ENCODE results near the gene ADCY2. TPM values are rescaled to one million over a fixed set of nuclear protein-coding genes. Genes with fewer than 3 reads are reported as not detected.

The ADCY2 gene
- total RNA-seq, 1 donor from 2014 or later: 0.95 TPM

- no peaks in the 10 kb centered on the region for H3K9me3 Mint-ChIP-seq (ENCODE audit: low read depth)
- no peak for DNase-seq (ENCODE audit: low spot score)
- H3K4me1 Mint-ChIP-seq (ENCODE audit: low read depth): no peaks in the 10 kb centered on the region
Observed at GRCh38 chr5:7576023-7576715, 180.2 kb downstream of the ADCY2 start.

DNA sequence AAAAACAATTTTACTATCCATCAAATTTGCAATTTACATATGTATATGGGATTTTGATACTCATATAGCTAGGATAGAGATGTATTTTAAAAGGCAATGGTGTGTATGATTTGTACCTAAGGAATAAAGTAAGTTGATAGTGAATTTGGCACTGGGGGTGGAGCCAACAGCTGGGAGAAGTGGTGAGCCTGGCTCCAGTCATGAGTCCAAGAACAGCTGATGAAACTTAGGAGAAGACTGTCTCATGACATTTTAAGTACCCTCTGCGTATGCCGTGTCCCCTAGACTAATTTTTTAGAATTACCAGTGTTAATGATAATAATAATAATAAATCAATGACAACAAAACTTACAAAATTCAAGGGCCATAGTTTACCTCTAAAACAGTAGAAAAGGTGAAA, 181.4 kb downstream of the ADCY2 start:
- Mint-ChIP-seq H3K27me3 (ENCODE audit: low read depth) (peaks cover 16% of the 10 kb centered on the region), H3K9me3 (ENCODE audit: low read depth) (no peaks in the 10 kb centered on the region), H3K36me3 (ENCODE audit: low read depth) (no peaks in the 10 kb centered on the region), H3K4me1 (ENCODE audit: low read depth) (no peaks in the 10 kb centered on the region), H3K4me3 (ENCODE audit: unreplicated experiment) (no peak overlapping the region), H3K27ac (ENCODE audit: unreplicated experiment) (no peak overlapping the region)
- TF ChIP-seq CTCF (IDR thresholded peaks at IDR 0.05): no peak
- no peak for DNase-seq (ENCODE audit: low spot score)

More at GRCh38 chr5:7576023-7576715, 180.2 kb downstream of the ADCY2 start:
- H3K27ac Mint-ChIP-seq (ENCODE audit: unreplicated experiment): no peak overlapping the region
- no peak overlapping the region for H3K4me3 Mint-ChIP-seq (ENCODE audit: unreplicated experiment)
- peaks cover 15% of the 10 kb centered on the region for H3K27me3 Mint-ChIP-seq (ENCODE audit: low read depth)
- no peak for TF ChIP-seq CTCF (IDR thresholded peaks at IDR 0.05)
- no peaks in the 10 kb centered on the region for H3K36me3 Mint-ChIP-seq (ENCODE audit: low read depth)

DNA sequence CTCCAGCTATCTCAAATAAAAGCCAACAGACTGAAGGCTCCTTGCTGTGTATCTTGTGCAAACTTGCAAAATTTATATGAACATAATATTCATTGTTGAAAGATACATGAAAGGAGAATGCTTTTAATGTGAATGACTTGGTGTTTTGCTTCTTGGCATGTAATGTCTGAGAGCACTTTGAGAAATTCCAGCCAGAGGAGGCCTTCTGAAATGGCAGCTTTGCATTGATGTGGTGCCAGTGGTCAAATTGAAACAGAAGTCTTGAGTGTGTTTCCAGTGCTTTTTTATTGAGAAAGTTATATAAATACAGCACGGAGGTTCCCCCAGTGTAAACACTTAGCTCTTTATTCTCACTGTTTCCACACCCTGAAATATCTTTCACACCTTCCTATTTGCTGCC, 182.1 kb downstream of the ADCY2 start:
- Mint-ChIP-seq H3K27ac (ENCODE audit: unreplicated experiment) (no peak overlapping the region), H3K4me3 (ENCODE audit: unreplicated experiment) (no peak overlapping the region), H3K27me3 (ENCODE audit: low read depth) (peaks cover 19% of the 10 kb centered on the region)

DNA sequence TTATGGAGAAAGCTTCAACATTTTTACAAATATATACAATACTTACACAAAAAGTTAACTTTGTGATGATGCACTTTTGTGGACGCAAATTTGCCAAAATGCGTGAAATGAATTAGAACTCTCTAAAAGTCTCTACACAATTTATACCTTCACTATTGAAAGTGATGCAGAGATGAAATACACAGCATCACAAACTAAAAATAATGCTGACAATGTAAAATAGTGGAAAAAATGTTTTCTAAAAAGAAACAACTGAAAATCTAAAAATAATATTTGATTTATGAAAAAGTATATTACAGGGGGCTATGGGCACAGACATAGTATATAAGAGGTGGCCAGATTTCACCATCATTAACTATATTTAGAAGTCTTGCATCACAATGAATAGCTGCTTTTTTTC, 188.8 kb downstream of the ADCY2 start:
- Mint-ChIP-seq H3K9me3 (ENCODE audit: low read depth) (no peaks in the 10 kb centered on the region), H3K4me1 (ENCODE audit: low read depth) (no peaks in the 10 kb centered on the region), H3K27me3 (ENCODE audit: low read depth) (peaks cover 19% of the 10 kb centered on the region), H3K27ac (ENCODE audit: unreplicated experiment) (no peak overlapping the region), H3K4me3 (ENCODE audit: unreplicated experiment) (no peak overlapping the region), H3K36me3 (ENCODE audit: low read depth) (no peaks in the 10 kb centered on the region)
- no peak for TF ChIP-seq CTCF (IDR thresholded peaks at IDR 0.05)
- DNase-seq (ENCODE audit: low spot score): no peak

More for the DNA sequence above, 182.1 kb downstream of the ADCY2 start:
- H3K9me3 Mint-ChIP-seq (ENCODE audit: low read depth): no peaks in the 10 kb centered on the region
- no peaks in the 10 kb centered on the region for H3K4me1 Mint-ChIP-seq (ENCODE audit: low read depth)
- no peak for DNase-seq (ENCODE audit: low spot score)
- no peak for TF ChIP-seq CTCF (IDR thresholded peaks at IDR 0.05)
- H3K36me3 Mint-ChIP-seq (ENCODE audit: low read depth): no peaks in the 10 kb centered on the region

DNA sequence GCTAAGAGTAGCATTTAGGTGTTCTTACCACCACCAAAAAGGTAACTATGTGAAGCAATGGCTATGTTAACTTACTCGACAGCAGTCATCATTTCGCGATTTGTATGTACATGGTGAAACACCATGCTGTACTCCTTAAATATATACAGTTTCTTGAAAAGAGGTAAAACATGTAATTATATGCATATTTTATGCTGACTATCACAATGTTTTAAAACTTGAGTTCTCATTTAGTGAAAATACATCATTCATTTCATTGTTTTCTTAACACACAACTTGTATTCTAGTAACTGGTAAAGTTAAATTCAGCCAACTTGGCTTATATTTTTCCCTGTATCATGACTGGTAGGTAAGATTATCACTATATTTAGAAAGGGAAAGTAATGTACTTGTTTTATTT, 189.9 kb downstream of the ADCY2 start:
- no peak overlapping the region for H3K4me3 Mint-ChIP-seq (ENCODE audit: unreplicated experiment)
- H3K9me3 Mint-ChIP-seq (ENCODE audit: low read depth): no peaks in the 10 kb centered on the region
- no peaks in the 10 kb centered on the region for H3K36me3 Mint-ChIP-seq (ENCODE audit: low read depth)
- no peak for TF ChIP-seq CTCF (IDR thresholded peaks at IDR 0.05)
- H3K4me1 Mint-ChIP-seq (ENCODE audit: low read depth): no peaks in the 10 kb centered on the region
- DNase-seq (ENCODE audit: low spot score): no peak
- no peak overlapping the region for H3K27ac Mint-ChIP-seq (ENCODE audit: unreplicated experiment)
- H3K27me3 Mint-ChIP-seq (ENCODE audit: low read depth): peaks cover 21% of the 10 kb centered on the region

Data from chondrocyte (in vitro differentiated cells).